K562 (cell line): ENCODE data around the gene CLPSL2. TPM values are rescaled to one million over a fixed set of nuclear protein-coding genes. Genes with fewer than 3 reads are reported as not detected.

Source experiments
- ATAC-seq: fragments of 200-7000 bp; cut with Tn5 transposase; 3 replicates; pipeline ENCODE4 v1.9.1; 2020; ENCODE audit warnings: moderate library complexity
- BruUV-seq: library from RNA; stranded (reverse); fragments of 400-500 nt; replicated peaks from 2 replicates; lab custom pipeline; 2021; lab: Mats Ljungman, UMichigan
- CTCF ChIA-PET: fragments of 300-600 bp; formaldehyde crosslinking; extraction: SDS; loops from one replicate; lab custom pipeline; 2021; ENCODE audit warnings: low intra/inter-chr PET ratio; lab: Yijun Ruan, JAX
- POLR2A ChIA-PET: fragments of 300-600, 350-650 bp; sonication (Branson Sonifier 250); formaldehyde crosslinking; extraction: SDS; loops from one replicate; lab custom pipeline; 2021; ENCODE audit warnings: antibody characterized with exemption, inconsistent platforms; lab: Yijun Ruan, JAX
- DNase-seq, 4 experiments: peaks; one replicate each; pipeline versions ENCODE4 v3.0.0 to v3.0.0-alpha.2; 2011 to 2018; ENCODE audit warnings: low spot score in 3 of 4, mixed read lengths in 3 of 4; ENCODE audit errors: extremely low read depth in 1 of 4
- FAIRE-seq: peaks from 2 replicates; lab custom pipeline; 2011; peaks lifted over from hg19 to GRCh38; lab: Jason Lieb, UNC
- H2AFZ ChIP-seq: 2 replicates; pipeline ENCODE4 v1.6.0; 2011; ENCODE audit warnings: low read depth, low read length, control low read depth, inconsistent platforms
- H3K27ac ChIP-seq: fragments of 200-600 bp; 3 replicates; pipeline ENCODE4 v1.8.0; 2011; ENCODE audit warnings: low read depth, mild to moderate bottlenecking, control low read depth, inconsistent platforms, low read length, moderate library complexity, mixed read lengths; ENCODE audit errors: extremely low read depth
- H3K27me3 ChIP-seq, 2 experiments: fragments of 300-600 bp in 1 of 2; 2 replicates in 1 of 2; 3 replicates in 1 of 2; pipeline versions ENCODE4 v1.6.0 to v1.8.0; 2011; ENCODE audit warnings: inconsistent platforms in 2 of 2, low read length in 2 of 2, mild to moderate bottlenecking in 1 of 2, mixed read lengths in 1 of 2, moderate library complexity in 1 of 2; ENCODE audit not compliant: control insufficient read depth in 2 of 2, insufficient read depth in 2 of 2
- H3K36me3 ChIP-seq: fragments of 300-600 bp; 3 replicates; pipeline ENCODE4 v1.8.0; 2011; ENCODE audit warnings: mild to moderate bottlenecking, low read length, inconsistent platforms; ENCODE audit not compliant: control insufficient read depth, insufficient read depth
- H3K4me1 ChIP-seq, 2 experiments: fragments of 200-600 bp in 1 of 2; replicated peaks in 1 of 2; 2 replicates in 1 of 2; 3 replicates in 1 of 2; pipeline versions ENCODE4 v1.5.1 to v1.8.0; 2011; ENCODE audit warnings: inconsistent platforms in 2 of 2, low read length in 2 of 2, mild to moderate bottlenecking in 1 of 2, mixed read lengths in 1 of 2, moderate library complexity in 1 of 2; ENCODE audit not compliant: control insufficient read depth in 2 of 2, insufficient read depth in 2 of 2
- H3K4me2 ChIP-seq: 2 replicates; pipeline ENCODE4 v1.6.1; 2011; ENCODE audit warnings: low read length, control low read depth, inconsistent platforms, mixed read lengths; ENCODE audit not compliant: insufficient read depth
- H3K4me3 ChIP-seq: fragments of 200-600 bp; sonication (generic), shearing (Covaris generic); 2 replicates; pipeline ENCODE4 v1.5.1; 2016; ENCODE audit warnings: control low read depth, inconsistent platforms
- H3K79me2 ChIP-seq: fragments of 200-600 bp; 3 replicates; pipeline ENCODE4 v1.8.0; 2011; ENCODE audit warnings: low read length, inconsistent platforms; ENCODE audit not compliant: control insufficient read depth, insufficient read depth
- H3K9ac ChIP-seq, 2 experiments: 2 replicates each; pipeline versions ENCODE4 v1.6.0 to v1.6.1; 2011; ENCODE audit warnings: low read depth in 2 of 2, low read length in 2 of 2, control low read depth in 1 of 2, inconsistent platforms in 1 of 2, mild to moderate bottlenecking in 1 of 2, mixed read lengths in 1 of 2; ENCODE audit not compliant: insufficient read depth in 1 of 2
- H3K9me1 ChIP-seq: one replicate; pipeline ENCODE4 v1.6.0; 2011; ENCODE audit warnings: inconsistent platforms, mild to moderate bottlenecking, low read length, moderate library complexity; ENCODE audit not compliant: control insufficient read depth, insufficient read depth
- H3K9me3 ChIP-seq: replicated peaks from 2 replicates; pipeline ENCODE4 v1.5.1; 2011; ENCODE audit warnings: low read depth, low read length, inconsistent platforms; ENCODE audit not compliant: control insufficient read depth, insufficient read depth
- H4K20me1 ChIP-seq: replicated peaks from 2 replicates; pipeline ENCODE4 v1.6.1; 2011; ENCODE audit warnings: low read length, inconsistent platforms, mixed read lengths; ENCODE audit not compliant: control insufficient read depth, insufficient read depth
- BRF1 ChIP-seq: IDR thresholded peaks from 3 replicates; pipeline ENCODE4 v1.6.1; 2011; ENCODE audit warnings: borderline replicate concordance, mild to moderate bottlenecking; ENCODE audit not compliant: insufficient read length; ENCODE audit errors: extremely low read depth
- EWSR1 ChIP-seq: fragments of 450-650 bp; IDR thresholded peaks from 2 replicates; pipeline ENCODE4 v1.6.1; 2018; ENCODE audit warnings: borderline replicate concordance, mild to moderate bottlenecking, low read depth, moderate library complexity; ENCODE audit not compliant: partially characterized antibody
- EZH2 ChIP-seq: IDR thresholded peaks from 2 replicates; pipeline ENCODE4 v1.6.1; 2012; ENCODE audit warnings: low read depth, mild to moderate bottlenecking, inconsistent platforms, low read length, borderline replicate concordance
- NFATC3 ChIP-seq: fragments of 450-650 bp; IDR thresholded peaks from 2 replicates; pipeline ENCODE4 v1.6.1; 2017; ENCODE audit warnings: mild to moderate bottlenecking
- SAFB ChIP-seq: fragments of 200-400 bp; formaldehyde crosslinking; IDR thresholded peaks from 2 replicates; pipeline ENCODE4 v1.6.1; 2017; ENCODE audit warnings: low read depth, low read length, borderline replicate concordance
- U2AF1 ChIP-seq: fragments of 200-400 bp; formaldehyde crosslinking; optimal IDR thresholded peaks from 2 replicates; pipeline ENCODE3; 2017; ENCODE audit warnings: mild to moderate bottlenecking, low read depth, low read length, moderate library complexity
- ZFP1 ChIP-seq: fragments of 450-650 bp; formaldehyde crosslinking; IDR thresholded peaks from 2 replicates; pipeline ENCODE4 v1.4.0; 2020; ENCODE audit warnings: mild to moderate bottlenecking, mixed read lengths
- ZNF184 ChIP-seq: sonication (generic); formaldehyde crosslinking; IDR thresholded peaks from 2 replicates; pipeline ENCODE4 v1.5.0; 2020; ENCODE audit warnings: missing genetic modification reagents
- ZNF696 ChIP-seq: fragments of 250-450 bp; sonication (Bioruptor Pico); conservative IDR thresholded peaks from 2 replicates; pipeline ENCODE4 v1.4.0; 2020; ENCODE audit warnings: mild to moderate bottlenecking, moderate library complexity
- ZNF717 ChIP-seq: fragments of 250-450 bp; sonication (Bioruptor Pico); IDR thresholded peaks from 2 replicates; pipeline ENCODE4 v1.5.0; 2021
- ZNF785 ChIP-seq: fragments of 250-450 bp; sonication (Bioruptor Pico); IDR thresholded peaks from 2 replicates; pipeline ENCODE4 v1.4.0; 2020; ENCODE audit warnings: mild to moderate bottlenecking
- ZSCAN32 ChIP-seq: fragments of 450-650 bp; formaldehyde crosslinking; IDR thresholded peaks from 2 replicates; pipeline ENCODE4 v1.4.0; 2020; ENCODE audit warnings: mild to moderate bottlenecking, moderate library complexity
- WGBS: fragments of 100-300 bp; shearing (Covaris generic); methylation state at CpG from one replicate; pipeline ENCODE4 v1.1.6; 2016; ENCODE audit warnings: low coverage, mixed read lengths; ENCODE audit not compliant: insufficient coverage; ENCODE audit errors: missing lambda C conversion rate; 5-methylcytosine and 5-hydroxymethylcytosine counted together
- in situ Hi-C: fragments of 300-500 bp; cut with MboI; formaldehyde crosslinking; loops from 4 replicates; pipeline ENCODE4 v1.15.0; 2018; ENCODE audit warnings: inconsistent platforms, mixed read lengths
- intact Hi-C: fragments of 100-400 bp; cut with micrococcal nuclease; formaldehyde crosslinking; loops from 2 replicates; pipeline ENCODE4 v1.14.2; 2022
- polyA plus RNA-seq, 8 experiments: library from polyadenylated mRNA; depleted of rRNA in 4 of 8; stranded (reverse) in 5 of 8; unstranded in 3 of 8; fragments of >200 nt; fragmentation: Nextera tagmentation in 2 of 8; fragmentation: Illumina TruSeq in 1 of 8; extraction: Ambion mirVana in 2 of 8; extraction: Trizol in 1 of 8; gene quantifications; 2 replicates each; pipeline versions ENCODE4 v1.2.1 to v1.2.3, GENCODE V29; 2011 to 2014; ENCODE audit warnings: inconsistent platforms in 1 of 8, missing spikeins in 1 of 8
- total RNA-seq, 7 experiments: library from RNA; depleted of rRNA in 6 of 7; stranded (reverse); fragments of >200 nt in 6 of 7; fragmentation: Illumina TruSeq in 2 of 7; extraction: Trizol in 2 of 7; gene quantifications; 2 replicates each; pipeline versions ENCODE4 v1.2.1 to v1.2.3, GENCODE V29; 2011 to 2021; ENCODE audit warnings: low replicate concordance in 1 of 7
- TF ChIP-seq, protein P1 (sequence below): sonication (generic); formaldehyde crosslinking; IDR thresholded peaks from 2 replicates; pipeline ENCODE4 v1.8.0; 2022; ENCODE audit warnings: mild to moderate bottlenecking, missing genetic modification reagents
- TF ChIP-seq, protein P2 (sequence below): sonication (generic); formaldehyde crosslinking; IDR thresholded peaks from 2 replicates; pipeline ENCODE4 v1.9.0; 2022; ENCODE audit warnings: mild to moderate bottlenecking, missing genetic modification reagents
- TF ChIP-seq, protein P3 (sequence below): sonication (generic); formaldehyde crosslinking; IDR thresholded peaks from 2 replicates; pipeline ENCODE4 v1.8.0; 2023; ENCODE audit warnings: mild to moderate bottlenecking, missing genetic modification reagents
- TF ChIP-seq, protein P4 (sequence below): fragments of 450-650 bp; IDR thresholded peaks from 2 replicates; pipeline ENCODE4 v1.7.1; 2018; ENCODE audit warnings: mild to moderate bottlenecking, low read depth; ENCODE audit not compliant: partially characterized antibody

Gene CLPSL2
- total and polyA plus RNA-seq, 9 of the 15 experiments (the other 6 are each of a cell fraction or from before 2014, with no cell fraction given), result not detected

DNA sequence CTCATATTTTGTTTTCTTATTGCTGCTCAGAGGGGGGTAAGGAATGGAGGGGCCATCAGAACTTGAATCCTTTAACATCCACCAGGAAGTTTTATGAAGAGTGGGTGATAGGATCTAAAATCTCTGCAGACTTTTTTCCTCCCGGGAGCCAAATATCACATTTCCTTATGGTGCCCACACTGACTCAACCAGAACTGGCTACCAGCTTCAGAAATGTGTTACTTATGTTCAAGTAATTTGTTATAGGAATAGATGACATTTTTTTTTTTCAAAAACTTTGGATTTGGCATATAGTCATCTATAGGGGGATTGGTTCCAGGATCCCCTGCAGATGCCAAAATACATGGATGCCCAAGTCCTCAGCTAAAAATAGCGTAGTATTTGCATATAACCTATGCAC is 47.2 kb downstream of the CLPSL2 start:
- no peak for FAIRE-seq
- Histone ChIP-seq H3K27ac (no peak overlapping the region), H3K36me3 (no peaks in the 10 kb centered on the region)
- TF ChIP-seq ZNF184 (CRISPR knock-in tag), result no peak
- TF ChIP-seq, protein P1, sequence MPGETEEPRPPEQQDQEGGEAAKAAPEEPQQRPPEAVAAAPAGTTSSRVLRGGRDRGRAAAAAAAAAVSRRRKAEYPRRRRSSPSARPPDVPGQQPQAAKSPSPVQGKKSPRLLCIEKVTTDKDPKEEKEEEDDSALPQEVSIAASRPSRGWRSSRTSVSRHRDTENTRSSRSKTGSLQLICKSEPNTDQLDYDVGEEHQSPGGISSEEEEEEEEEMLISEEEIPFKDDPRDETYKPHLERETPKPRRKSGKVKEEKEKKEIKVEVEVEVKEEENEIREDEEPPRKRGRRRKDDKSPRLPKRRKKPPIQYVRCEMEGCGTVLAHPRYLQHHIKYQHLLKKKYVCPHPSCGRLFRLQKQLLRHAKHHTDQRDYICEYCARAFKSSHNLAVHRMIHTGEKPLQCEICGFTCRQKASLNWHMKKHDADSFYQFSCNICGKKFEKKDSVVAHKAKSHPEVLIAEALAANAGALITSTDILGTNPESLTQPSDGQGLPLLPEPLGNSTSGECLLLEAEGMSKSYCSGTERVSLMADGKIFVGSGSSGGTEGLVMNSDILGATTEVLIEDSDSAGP (CRISPR knock-in tag), result no peak
- no peak for TF ChIP-seq BRF1
- no peak for TF ChIP-seq ZSCAN32 (CRISPR knock-in tag)
- TF ChIP-seq ZFP1 (CRISPR knock-in tag), result no peak
- no peak for TF ChIP-seq EWSR1
- TF ChIP-seq SAFB, result no peak
- TF ChIP-seq, protein P2, sequence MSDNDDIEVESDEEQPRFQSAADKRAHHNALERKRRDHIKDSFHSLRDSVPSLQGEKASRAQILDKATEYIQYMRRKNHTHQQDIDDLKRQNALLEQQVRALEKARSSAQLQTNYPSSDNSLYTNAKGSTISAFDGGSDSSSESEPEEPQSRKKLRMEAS (CRISPR knock-in tag), result no peak
- TF ChIP-seq, protein P3, sequence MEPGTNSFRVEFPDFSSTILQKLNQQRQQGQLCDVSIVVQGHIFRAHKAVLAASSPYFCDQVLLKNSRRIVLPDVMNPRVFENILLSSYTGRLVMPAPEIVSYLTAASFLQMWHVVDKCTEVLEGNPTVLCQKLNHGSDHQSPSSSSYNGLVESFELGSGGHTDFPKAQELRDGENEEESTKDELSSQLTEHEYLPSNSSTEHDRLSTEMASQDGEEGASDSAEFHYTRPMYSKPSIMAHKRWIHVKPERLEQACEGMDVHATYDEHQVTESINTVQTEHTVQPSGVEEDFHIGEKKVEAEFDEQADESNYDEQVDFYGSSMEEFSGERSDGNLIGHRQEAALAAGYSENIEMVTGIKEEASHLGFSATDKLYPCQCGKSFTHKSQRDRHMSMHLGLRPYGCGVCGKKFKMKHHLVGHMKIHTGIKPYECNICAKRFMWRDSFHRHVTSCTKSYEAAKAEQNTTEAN (CRISPR knock-in tag), result no peak
- TF ChIP-seq NFATC3, result no peak
- no peak for TF ChIP-seq ZNF785 (CRISPR knock-in tag)
- TF ChIP-seq EZH2, result no peak
- TF ChIP-seq U2AF1, result no peak
- no peak for TF ChIP-seq ZNF717 (CRISPR knock-in tag)
- no peak for TF ChIP-seq ZNF696 (CRISPR knock-in tag)
- TF ChIP-seq, protein P4, sequence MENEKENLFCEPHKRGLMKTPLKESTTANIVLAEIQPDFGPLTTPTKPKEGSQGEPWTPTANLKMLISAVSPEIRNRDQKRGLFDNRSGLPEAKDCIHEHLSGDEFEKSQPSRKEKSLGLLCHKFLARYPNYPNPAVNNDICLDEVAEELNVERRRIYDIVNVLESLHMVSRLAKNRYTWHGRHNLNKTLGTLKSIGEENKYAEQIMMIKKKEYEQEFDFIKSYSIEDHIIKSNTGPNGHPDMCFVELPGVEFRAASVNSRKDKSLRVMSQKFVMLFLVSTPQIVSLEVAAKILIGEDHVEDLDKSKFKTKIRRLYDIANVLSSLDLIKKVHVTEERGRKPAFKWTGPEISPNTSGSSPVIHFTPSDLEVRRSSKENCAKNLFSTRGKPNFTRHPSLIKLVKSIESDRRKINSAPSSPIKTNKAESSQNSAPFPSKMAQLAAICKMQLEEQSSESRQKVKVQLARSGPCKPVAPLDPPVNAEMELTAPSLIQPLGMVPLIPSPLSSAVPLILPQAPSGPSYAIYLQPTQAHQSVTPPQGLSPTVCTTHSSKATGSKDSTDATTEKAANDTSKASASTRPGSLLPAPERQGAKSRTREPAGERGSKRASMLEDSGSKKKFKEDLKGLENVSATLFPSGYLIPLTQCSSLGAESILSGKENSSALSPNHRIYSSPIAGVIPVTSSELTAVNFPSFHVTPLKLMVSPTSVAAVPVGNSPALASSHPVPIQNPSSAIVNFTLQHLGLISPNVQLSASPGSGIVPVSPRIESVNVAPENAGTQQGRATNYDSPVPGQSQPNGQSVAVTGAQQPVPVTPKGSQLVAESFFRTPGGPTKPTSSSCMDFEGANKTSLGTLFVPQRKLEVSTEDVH, result no peak

More for the DNA sequence above, 47.2 kb downstream of the CLPSL2 start:
- ATAC-seq (no peak), DNase-seq (no peak)
- Histone ChIP-seq H3K9me1 (no peaks in the 10 kb centered on the region), H3K79me2 (no peaks in the 10 kb centered on the region), H3K4me2 (no peak overlapping the region), H3K27me3 (peaks cover 12 to 28% of the 10 kb centered on the region in 2 experiments), H3K4me1 (no peaks in the 10 kb centered on the region), H3K4me3 (no peak overlapping the region), H2AFZ (no peak overlapping the region), H3K9ac (no peak overlapping the region), H3K9me3 (no peaks in the 10 kb centered on the region), H4K20me1 (no peaks in the 10 kb centered on the region)
- in situ Hi-C loops, result no loop called here
- WGBS, result 3% methylated on average over 2 of the region's 2 CpGs
- ChIA-PET POLR2A (interaction anchor here (1.3 kb wide), 1 partner anchor 27 kb away, joined by 5 read pairs; the partner anchor contains the start of gene CLPS), CTCF (no interaction called here)
- no TSS peak for BruUV-seq
- intact Hi-C loops, result no loop called here
